Liver (tissue), 9 donors: Measurements from ENCODE around the gene WDR59. TPM values are rescaled to one million over a fixed set of nuclear protein-coding genes. Genes with fewer than 3 reads are reported as not detected.

ENCODE experiments used
- DNase-seq: peaks from one replicate; pipeline ENCODE4 v3.0.0-alpha.2; 2017; ENCODE audit warnings: low spot score
- H3K27ac ChIP-seq, 2 donors: one replicate each; pipeline ENCODE4 v1.7.0; 2013; ENCODE audit warnings: inconsistent platforms in 2 of 2, low read length in 2 of 2, control low read depth in 1 of 2, low read depth in 1 of 2, mild to moderate bottlenecking in 1 of 2
- H3K27me3 ChIP-seq, 4 donors: one replicate each; pipeline versions ENCODE4 v1.6.1 to v1.7.0; 2013; ENCODE audit warnings: low read length in 3 of 4, inconsistent platforms in 1 of 4, mild to moderate bottlenecking in 1 of 4, moderate library complexity in 1 of 4; ENCODE audit not compliant: control insufficient read depth in 4 of 4, insufficient read depth in 4 of 4
- H3K36me3 ChIP-seq, 4 donors: one replicate each; pipeline versions ENCODE4 v1.6.1 to v1.7.0; 2013; ENCODE audit warnings: low read length in 3 of 4, mild to moderate bottlenecking in 3 of 4, low read depth in 1 of 4, moderate library complexity in 1 of 4; ENCODE audit not compliant: control insufficient read depth in 4 of 4, insufficient read depth in 3 of 4
- H3K4me1 ChIP-seq, 4 donors: one replicate each; pipeline versions ENCODE4 v1.6.1 to v1.7.0; 2013; ENCODE audit warnings: low read length in 3 of 4, mild to moderate bottlenecking in 3 of 4, moderate library complexity in 1 of 4; ENCODE audit not compliant: control insufficient read depth in 4 of 4, insufficient read depth in 4 of 4
- H3K4me3 ChIP-seq, 3 donors: one replicate each; pipeline versions ENCODE4 v1.6.1 to v1.7.0; 2013; ENCODE audit warnings: low read length in 3 of 3, control low read depth in 1 of 3, low read depth in 1 of 3, mild to moderate bottlenecking in 1 of 3
- H3K9ac ChIP-seq, 2 donors: one replicate each; pipeline ENCODE4 v1.7.0; 2013; ENCODE audit warnings: low read length in 2 of 2, mild to moderate bottlenecking in 2 of 2, moderate library complexity in 2 of 2, control low read depth in 1 of 2, low read depth in 1 of 2
- H3K9me3 ChIP-seq, 4 donors: one replicate each; pipeline versions ENCODE4 v1.6.1 to v1.7.0; 2013; ENCODE audit warnings: low read length in 3 of 4; ENCODE audit not compliant: control insufficient read depth in 4 of 4
- ATF3 ChIP-seq: IDR thresholded peaks from 2 replicates; pipeline ENCODE4 v1.6.1; 2016; ENCODE audit warnings: antibody characterized with exemption
- EGR1 ChIP-seq, 2 donors: IDR thresholded peaks; 2 replicates each; pipeline ENCODE4 v1.6.1; 2016 to 2018; ENCODE audit warnings: antibody characterized with exemption in 2 of 2, low read depth in 2 of 2
- FOXA1 ChIP-seq: IDR thresholded peaks from 2 replicates; pipeline ENCODE4 v1.6.1; 2016; ENCODE audit warnings: antibody characterized with exemption
- FOXA2 ChIP-seq: IDR thresholded peaks from 2 replicates; pipeline ENCODE4 v1.6.1; 2016; ENCODE audit warnings: antibody characterized with exemption
- GABPA ChIP-seq, 2 donors: IDR thresholded peaks in 1 of 2; conservative IDR thresholded peaks in 1 of 2; 2 replicates each; pipeline ENCODE4 v1.6.1; 2016; ENCODE audit warnings: antibody characterized with exemption in 2 of 2, mild to moderate bottlenecking in 1 of 2, moderate library complexity in 1 of 2
- HNF4A ChIP-seq, 2 donors: conservative IDR thresholded peaks; 2 replicates each; pipeline ENCODE4 v1.6.1; 2016; ENCODE audit warnings: antibody characterized with exemption in 2 of 2, mild to moderate bottlenecking in 2 of 2
- MAX ChIP-seq: IDR thresholded peaks from 2 replicates; pipeline ENCODE4 v1.6.1; 2016; ENCODE audit warnings: antibody characterized with exemption
- NR2F2 ChIP-seq: IDR thresholded peaks from 2 replicates; pipeline ENCODE4 v1.6.1; 2016; ENCODE audit warnings: antibody characterized with exemption
- RAD21 ChIP-seq, 2 donors: IDR thresholded peaks; 2 replicates each; pipeline ENCODE4 v1.6.1; 2016; ENCODE audit warnings: antibody characterized with exemption in 2 of 2, mild to moderate bottlenecking in 2 of 2
- RXRA ChIP-seq, 2 donors: IDR thresholded peaks; 2 replicates each; pipeline ENCODE4 v1.6.1; 2017 to 2018; ENCODE audit warnings: antibody characterized with exemption in 2 of 2, mild to moderate bottlenecking in 1 of 2
- SP1 ChIP-seq: IDR thresholded peaks from 2 replicates; pipeline ENCODE4 v1.6.1; 2018; ENCODE audit warnings: antibody characterized with exemption, mild to moderate bottlenecking
- TAF1 ChIP-seq: conservative IDR thresholded peaks from 2 replicates; pipeline ENCODE4 v1.6.1; 2016; ENCODE audit warnings: antibody characterized with exemption, mild to moderate bottlenecking
- YY1 ChIP-seq: IDR thresholded peaks from 2 replicates; pipeline ENCODE4 v1.6.1; 2016; ENCODE audit warnings: antibody characterized with exemption, mild to moderate bottlenecking
- WGBS: extraction: QIAGEN DNeasy Blood & Tissue Kit; methylation state at CpG from one replicate; pipeline ENCODE4 v1.1.7; 2013; 5-methylcytosine and 5-hydroxymethylcytosine counted together
- polyA plus RNA-seq, 2 donors: library from polyadenylated mRNA; stranded (reverse) in 1 of 2; unstranded in 1 of 2; fragments of 200-250 nt in 1 of 2; fragments of >200 nt in 1 of 2; fragmentation: Nextera tagmentation in 1 of 2; extraction: Ambion mirVana in 1 of 2; gene quantifications; one replicate each; pipeline versions ENCODE4 v1.2.1 to v1.2.3, GENCODE V29; 2013 to 2015
- total RNA-seq, 2 donors: library from RNA; depleted of rRNA; stranded (reverse); fragments of >200 nt; gene quantifications; one replicate each; pipeline ENCODE4 v1.2.3, GENCODE V29; 2014
- TF ChIP-seq, protein P1 (sequence below): fragments of 150-350 bp; IDR thresholded peaks from 2 replicates; pipeline ENCODE4 v1.5.1; 2017; ENCODE audit warnings: improper control_type of control experiment, low read depth, low read length; ENCODE audit not compliant: missing input control
- TF ChIP-seq, protein P2 (sequence below): IDR thresholded peaks from 2 replicates; pipeline ENCODE4 v1.6.1; 2016; ENCODE audit warnings: antibody characterized with exemption
- donor health status: healthy.
- donor health status: healthy.
- donor health status: healthy.
- donor health status: healthy.
- donor health status: healthy.

Gene WDR59
- total and polyA plus RNA-seq, 4 donors, result 14.1 to 30.3 (median 23.7) TPM

DNA sequence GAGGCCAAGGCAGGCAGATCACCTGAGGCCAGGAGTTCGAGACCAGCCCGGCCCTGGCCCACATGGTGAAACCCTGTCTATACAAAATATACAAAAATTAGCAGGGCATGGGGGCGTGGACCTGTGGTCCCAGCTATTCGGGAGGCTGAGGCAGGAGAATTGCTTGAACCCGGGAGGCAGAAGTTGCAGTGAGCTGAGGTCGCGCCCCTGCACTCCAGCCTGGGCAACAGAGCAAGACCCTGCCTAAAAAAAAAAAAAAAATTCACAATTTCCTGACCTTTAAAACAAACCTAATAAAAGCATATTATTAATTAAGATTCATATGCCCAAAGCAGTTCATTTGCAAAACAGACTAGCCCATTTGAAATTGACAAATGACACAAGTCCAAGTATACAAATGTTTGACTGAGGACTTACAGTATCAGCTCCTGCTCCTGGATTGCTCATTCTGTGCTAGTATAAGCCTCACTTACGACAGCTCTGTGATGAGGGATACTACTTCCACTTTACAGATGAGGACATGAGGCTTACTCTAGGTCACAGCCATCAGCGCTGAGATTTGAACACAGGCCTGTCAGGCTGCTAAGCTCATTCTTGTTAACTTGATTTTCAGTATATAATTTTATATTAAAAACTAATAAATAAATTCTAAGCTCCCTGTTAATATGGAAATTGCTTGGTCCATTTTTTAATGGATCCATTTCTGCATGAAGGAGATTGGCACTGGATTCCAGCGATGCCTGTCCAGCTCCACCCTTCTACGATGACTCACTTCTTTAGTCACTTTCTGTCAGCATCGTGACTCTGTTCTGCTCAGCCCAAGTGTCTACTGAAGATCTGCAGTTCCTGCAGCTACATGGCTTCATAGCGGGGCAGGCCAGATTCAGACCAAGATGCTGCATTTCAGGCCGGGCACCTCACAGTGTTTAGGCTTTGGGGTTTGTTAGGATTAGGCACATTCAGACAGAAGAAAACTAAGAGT, 88.2 kb downstream of the WDR59 start:
- DNase-seq, result no peak
- WGBS, result 97% methylated on average over 14 of the region's 14 CpGs
- H3K36me3 ChIP-seq, result peaks cover 5 to 47% (median 29%) of the 10 kb centered on the region in 4 donors

GRCh38 chr16:74893541-74893940, 91.4 kb downstream of the WDR59 start:
- no peaks in the 10 kb centered on the region for H3K4me1 ChIP-seq
- DNase-seq, result no peak
- no peaks in the 10 kb centered on the region for H3K9me3 ChIP-seq
- no peak overlapping the region for H3K27ac ChIP-seq
- H3K27me3 ChIP-seq, result no peaks in the 10 kb centered on the region
- 96% methylated on average over 4 of the region's 4 CpGs for WGBS
- TF ChIP-seq ATF3 (no peak), EGR1 (IDR thresholded peaks at IDR 0.05; ENCODE audit: low read depth in 2 of 2) (no peak), MAX (no peak), HNF4A (conservative IDR thresholded peaks at IDR 0.05) (no peak), SP1 (no peak), NR2F2 (no peak), YY1 (no peak), FOXA2 (no peak), GABPA (IDR thresholded peaks at IDR 0.05 in 1 of 2, conservative IDR thresholded peaks at IDR 0.05 in 1 of 2) (no peak), FOXA1 (no peak), RAD21 (IDR thresholded peaks at IDR 0.05) (no peak), RXRA (IDR thresholded peaks at IDR 0.05) (no peak)
- TF ChIP-seq, protein P1, sequence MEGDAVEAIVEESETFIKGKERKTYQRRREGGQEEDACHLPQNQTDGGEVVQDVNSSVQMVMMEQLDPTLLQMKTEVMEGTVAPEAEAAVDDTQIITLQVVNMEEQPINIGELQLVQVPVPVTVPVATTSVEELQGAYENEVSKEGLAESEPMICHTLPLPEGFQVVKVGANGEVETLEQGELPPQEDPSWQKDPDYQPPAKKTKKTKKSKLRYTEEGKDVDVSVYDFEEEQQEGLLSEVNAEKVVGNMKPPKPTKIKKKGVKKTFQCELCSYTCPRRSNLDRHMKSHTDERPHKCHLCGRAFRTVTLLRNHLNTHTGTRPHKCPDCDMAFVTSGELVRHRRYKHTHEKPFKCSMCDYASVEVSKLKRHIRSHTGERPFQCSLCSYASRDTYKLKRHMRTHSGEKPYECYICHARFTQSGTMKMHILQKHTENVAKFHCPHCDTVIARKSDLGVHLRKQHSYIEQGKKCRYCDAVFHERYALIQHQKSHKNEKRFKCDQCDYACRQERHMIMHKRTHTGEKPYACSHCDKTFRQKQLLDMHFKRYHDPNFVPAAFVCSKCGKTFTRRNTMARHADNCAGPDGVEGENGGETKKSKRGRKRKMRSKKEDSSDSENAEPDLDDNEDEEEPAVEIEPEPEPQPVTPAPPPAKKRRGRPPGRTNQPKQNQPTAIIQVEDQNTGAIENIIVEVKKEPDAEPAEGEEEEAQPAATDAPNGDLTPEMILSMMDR, result no peak
- TF ChIP-seq, protein P2, sequence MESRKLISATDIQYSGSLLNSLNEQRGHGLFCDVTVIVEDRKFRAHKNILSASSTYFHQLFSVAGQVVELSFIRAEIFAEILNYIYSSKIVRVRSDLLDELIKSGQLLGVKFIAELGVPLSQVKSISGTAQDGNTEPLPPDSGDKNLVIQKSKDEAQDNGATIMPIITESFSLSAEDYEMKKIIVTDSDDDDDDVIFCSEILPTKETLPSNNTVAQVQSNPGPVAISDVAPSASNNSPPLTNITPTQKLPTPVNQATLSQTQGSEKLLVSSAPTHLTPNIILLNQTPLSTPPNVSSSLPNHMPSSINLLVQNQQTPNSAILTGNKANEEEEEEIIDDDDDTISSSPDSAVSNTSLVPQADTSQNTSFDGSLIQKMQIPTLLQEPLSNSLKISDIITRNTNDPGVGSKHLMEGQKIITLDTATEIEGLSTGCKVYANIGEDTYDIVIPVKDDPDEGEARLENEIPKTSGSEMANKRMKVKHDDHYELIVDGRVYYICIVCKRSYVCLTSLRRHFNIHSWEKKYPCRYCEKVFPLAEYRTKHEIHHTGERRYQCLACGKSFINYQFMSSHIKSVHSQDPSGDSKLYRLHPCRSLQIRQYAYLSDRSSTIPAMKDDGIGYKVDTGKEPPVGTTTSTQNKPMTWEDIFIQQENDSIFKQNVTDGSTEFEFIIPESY, result no peak
- peaks cover 4 to 50% (median 37%) of the 10 kb centered on the region in 4 donors for H3K36me3 ChIP-seq
- H3K4me3 ChIP-seq, result no peak overlapping the region
- no peak overlapping the region for H3K9ac ChIP-seq

More for the DNA sequence above, 88.2 kb downstream of the WDR59 start:
- no peak overlapping the region for H3K9ac ChIP-seq
- no peaks in the 10 kb centered on the region for H3K9me3 ChIP-seq
- H3K4me3 ChIP-seq, result no peak overlapping the region
- H3K4me1 ChIP-seq, result no peaks in the 10 kb centered on the region
- H3K27me3 ChIP-seq, result no peaks in the 10 kb centered on the region
- H3K27ac ChIP-seq, result no peak overlapping the region
- TF ChIP-seq TAF1, result no peak
- no peak for TF ChIP-seq ATF3
- no peak for TF ChIP-seq GABPA (IDR thresholded peaks at IDR 0.05 in 1 of 2, conservative IDR thresholded peaks at IDR 0.05 in 1 of 2)
